HG02970 (cell line): Measurements from ENCODE around the gene GUCA2B.

Source experiments
- ATAC-seq: cut with Tn5 transposase; IDR thresholded peaks from one replicate; pipeline ENCODE4 v1.9.1; 2021; ENCODE audit warnings: mild to moderate bottlenecking, moderate library complexity, moderate number of reproducible peaks; ENCODE audit not compliant: unreplicated experiment, low FRiP score

Gene GUCA2B

DNA sequence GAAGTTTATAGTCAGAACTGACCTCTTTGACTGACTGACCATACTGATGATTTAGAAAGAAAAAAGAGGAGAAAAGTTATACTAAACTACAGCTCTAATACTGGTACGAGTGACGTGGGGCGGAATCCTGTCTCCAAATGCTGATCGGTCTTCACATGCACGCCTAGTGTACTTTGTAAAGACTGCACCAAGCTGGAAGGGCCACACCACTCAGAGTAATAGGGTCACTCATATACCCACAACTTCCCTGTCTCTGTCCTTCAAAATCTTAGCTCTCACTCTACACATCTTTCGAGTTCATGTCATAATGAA, 30.7 kb downstream of the GUCA2B start:
- no peak for ATAC-seq

DNA sequence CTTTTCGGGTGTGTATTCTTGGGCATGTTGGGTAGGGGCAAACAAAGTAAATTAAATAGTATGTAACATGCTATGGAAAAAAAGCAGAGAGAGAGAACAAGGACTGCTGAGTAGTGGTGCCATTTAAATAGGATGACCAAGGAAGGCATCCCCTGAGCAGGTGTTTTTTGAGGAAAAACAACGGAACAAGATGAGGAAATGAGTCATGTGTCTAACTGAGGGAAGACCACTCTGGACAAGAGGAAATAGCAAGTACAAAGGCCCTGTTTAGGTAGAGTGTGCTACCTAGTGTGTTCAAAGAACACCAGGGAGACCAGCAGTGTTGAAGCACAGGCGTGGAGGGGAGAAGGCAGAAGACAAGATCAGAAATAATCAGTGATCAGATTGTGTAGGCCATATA, 31.4 kb downstream of the GUCA2B start:
- ATAC-seq = no peak

DNA sequence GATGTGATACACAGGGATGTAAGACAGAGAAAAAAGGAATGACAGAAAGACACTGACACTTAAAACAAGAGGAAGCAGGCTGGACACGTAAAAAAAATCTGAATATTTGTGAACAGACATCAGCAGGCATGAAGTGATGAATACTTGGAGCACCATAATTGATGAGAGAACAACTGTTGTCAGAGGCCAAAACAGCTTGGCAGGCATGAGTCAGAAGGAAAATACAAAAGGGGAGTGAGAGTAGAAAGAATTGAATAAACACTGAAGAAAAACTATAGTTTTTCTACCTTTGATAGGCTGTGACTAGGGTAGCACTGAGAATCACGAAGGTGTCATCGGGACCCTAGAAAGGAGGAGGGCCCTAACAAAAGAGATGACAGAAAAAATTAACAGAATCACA, 32.9 kb downstream of the GUCA2B start:
- no peak for ATAC-seq

DNA sequence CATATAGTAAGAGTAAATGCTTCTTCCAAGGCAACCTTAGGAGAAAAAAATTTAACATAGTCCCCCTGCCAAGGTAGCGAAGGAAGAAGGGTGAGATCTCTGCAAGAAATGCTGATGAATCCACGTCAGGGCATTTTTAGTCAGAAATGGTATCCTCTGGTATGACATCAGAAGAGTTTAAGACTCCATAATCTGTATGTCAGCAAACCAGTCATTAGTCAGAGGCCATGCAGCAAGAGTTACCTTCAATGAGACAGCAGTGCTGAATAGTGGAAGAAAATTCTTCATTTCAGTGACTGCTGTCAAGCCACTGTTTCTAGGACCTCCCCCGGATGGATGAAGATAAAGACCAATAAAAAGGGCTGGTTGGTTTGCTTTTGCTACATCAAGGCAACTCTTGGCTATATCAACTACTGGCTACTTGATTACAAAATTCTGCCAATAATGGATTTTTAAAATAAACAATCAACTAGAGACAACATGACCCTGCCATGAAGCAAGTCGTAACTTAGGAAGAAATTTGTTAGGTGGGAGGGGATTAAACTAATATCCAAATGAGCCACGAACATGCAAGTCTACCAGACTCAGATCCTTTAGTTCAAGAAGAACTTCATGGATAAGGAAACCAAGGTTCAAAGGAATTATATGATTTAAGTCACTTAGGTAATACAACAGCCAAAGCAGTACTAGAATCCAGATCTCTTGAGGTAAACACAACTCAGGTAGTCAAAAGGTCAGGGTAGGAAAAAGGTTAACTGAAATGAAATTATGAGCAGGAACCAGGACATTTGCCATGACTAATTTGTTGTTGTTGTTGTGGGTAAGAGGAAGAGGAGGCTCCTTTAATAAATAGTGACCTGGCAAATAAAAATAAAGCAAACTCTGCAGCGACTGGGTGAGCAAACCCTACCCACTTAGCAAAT, 37.0 kb downstream of the GUCA2B start:
- ATAC-seq = no peak

DNA sequence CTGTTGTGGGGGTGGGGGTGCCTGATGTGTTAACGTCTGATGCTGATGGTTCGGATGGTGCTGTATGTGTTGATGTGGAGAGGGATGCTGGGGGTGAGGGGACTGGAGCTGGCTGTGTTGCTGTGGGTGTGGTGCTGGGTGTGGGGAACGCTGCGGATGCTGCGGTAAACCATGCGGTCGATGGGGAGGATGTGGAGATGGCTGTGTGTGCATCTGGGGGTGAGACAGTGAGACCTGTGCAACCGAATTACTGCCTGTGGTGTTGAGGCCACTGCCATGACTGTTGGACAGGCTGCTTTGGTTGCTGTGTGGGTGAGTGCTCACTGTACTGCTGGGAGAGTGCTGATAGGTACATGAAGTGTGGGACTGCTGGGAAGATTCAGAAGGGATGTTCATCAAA, 38.1 kb downstream of the GUCA2B start:
- no peak for ATAC-seq

DNA sequence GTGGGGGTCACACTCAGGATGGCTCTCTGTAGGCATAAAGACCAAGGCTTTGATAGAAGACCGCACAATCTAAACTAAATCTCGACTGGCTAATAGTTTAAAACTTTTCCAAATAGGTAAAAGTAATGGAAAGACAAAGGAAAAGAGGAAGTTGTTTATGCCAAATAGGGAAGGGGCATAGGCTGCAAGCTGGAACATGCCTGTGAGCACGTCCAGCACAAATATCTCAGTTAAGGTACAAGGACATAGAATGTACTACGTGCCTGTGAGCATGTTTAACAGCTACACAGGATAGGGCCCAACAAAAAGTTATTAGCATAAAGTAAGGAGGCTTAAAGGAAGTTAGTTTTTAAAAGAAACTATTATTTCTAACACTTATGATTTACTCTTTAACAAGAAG, 38.9 kb downstream of the GUCA2B start:
- no peak for ATAC-seq

DNA sequence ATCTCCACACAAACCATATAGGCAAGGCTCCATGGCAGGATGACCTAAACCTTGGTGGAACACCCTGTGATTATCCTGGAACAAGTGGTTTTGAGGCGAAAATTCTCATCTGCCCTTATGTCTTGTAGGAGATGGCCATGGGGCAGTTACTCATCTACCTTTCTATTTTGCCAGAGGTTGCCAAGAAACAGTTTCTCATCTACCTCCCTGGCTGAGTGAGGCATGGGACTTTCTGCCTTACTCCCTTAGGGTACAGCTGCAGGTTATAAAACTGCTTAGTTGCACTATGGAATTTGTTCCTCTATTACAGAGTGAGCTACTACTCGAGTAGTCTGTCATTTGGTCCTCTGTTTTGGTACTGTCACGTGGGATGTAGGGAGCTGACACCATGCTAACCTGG, 42.6 kb downstream of the GUCA2B start:
- ATAC-seq = no peak

DNA sequence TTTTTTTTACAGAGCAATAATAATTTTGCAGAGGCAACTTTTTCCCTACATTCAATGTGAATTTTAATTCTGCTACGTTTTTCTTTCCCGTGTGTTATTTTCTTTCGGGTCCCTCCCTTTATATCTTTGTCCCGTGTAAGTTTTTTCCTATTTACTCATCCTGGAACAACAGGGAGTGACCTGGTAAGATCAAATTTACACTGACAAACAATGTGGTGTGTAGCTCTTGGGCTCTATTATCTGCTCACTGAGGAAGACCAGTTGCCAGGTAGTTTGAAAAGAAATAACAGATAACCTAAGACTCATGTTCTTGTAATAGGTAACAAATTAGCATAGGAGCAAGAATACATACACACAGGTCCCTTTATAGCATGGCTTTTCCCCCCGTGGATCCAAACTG, 45.0 kb downstream of the GUCA2B start:
- ATAC-seq = no peak

DNA sequence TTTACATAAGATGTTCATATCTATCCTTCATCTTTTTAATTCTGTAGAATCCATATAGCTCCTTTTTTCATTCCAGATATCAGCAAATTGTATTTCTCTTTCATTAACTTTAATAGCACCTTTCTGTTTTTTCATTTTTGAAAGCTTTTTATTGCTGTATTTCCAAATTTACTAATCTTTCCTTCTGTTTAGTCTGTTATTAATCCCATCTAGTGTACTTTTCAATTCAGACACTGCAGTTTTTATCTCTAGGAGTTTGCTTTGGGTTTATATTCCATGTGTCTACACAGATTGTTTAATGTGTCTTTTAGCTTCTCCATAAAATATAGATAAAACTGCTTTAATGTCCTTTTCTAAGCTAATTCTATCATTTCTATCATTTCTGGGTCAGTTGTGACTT, 48.8 kb downstream of the GUCA2B start:
- no peak for ATAC-seq
